GM18868 (cell line): ENCODE measurements around the gene NCK2.

Experiments used
- ATAC-seq: cut with Tn5 transposase; IDR thresholded peaks from one replicate; pipeline ENCODE4 v1.9.1; 2021; ENCODE audit warnings: mild to moderate bottlenecking, moderate library complexity; ENCODE audit not compliant: unreplicated experiment

The NCK2 gene

GRCh38 chr2:105789745-105790460 lies 45.2 kb downstream of the NCK2 start:
- peak; percentile 84 for ATAC-seq

DNA sequence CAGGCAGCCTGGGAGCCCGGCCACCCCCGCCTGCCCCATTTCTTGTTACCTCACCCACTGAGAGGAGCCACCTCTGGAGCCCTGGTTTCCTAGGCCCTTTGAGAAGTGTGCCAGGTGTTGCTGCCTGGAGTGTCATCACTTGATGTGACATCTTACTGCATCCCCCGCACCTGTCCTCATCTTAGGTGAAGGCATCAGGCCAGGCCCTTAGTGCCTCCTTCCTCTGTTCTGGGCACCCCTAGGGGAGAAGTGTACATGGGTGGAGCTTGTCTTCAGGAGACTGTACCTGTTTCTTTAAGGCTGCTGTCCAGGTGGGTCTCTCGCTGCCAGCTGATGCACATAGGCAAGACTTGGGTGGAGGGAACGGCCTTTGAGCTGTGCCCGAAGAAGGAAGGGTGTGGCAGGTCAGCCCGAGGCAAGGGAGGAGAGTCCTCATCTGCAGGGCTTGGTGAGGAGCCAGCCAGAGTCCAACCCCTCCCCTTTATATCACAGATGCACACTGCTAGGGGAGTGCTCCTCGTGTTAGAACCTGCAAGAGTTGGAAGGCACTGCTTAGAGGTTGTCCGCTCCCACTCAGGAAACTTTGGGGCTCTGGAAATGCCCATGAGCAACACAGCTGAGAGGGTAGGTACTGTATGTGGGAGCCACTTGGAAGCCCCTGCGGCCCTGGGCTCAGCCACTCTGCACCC lies 45.9 kb downstream of the NCK2 start:
- ATAC-seq: peak; percentile 23

DNA sequence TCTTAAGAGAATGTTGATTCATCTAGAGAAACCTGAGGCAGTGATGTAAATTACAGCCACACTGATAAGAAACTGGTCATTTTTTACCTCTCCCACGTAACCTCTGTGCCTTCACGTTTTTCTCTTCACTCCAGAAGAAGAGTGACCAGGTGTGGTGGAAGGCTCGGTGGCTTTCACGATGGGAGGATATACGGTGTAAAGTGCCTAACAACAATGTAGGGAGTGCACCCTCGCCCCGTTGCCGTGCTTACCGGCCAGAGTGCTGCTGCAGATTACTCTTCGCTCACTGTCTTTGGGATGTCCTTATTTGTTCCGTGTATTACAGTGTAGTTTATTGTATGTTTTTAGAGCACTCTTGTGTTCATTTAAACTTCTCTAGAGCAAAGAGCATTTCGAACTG lies 46.5 kb downstream of the NCK2 start:
- no peak for ATAC-seq

DNA sequence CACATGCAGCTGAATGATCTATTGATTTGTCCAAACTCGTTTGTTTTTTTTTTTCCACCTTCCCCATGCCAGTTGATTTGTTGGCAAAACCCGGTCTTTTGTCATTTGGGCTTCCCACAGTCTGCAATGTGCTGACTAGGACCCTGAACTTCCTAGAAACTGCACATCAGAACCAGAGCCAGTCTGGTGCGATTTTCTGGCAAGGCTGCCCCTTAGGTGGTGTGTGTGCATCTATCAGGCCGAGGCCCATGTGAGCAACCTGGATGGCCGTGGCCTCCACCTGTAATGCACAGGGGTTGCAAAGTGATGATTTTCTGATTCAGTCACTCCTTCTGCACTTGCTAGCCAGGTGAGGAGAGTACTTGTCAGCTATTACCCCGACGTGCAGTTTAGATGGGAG lies 47.8 kb downstream of the NCK2 start:
- ATAC-seq: no peak

DNA sequence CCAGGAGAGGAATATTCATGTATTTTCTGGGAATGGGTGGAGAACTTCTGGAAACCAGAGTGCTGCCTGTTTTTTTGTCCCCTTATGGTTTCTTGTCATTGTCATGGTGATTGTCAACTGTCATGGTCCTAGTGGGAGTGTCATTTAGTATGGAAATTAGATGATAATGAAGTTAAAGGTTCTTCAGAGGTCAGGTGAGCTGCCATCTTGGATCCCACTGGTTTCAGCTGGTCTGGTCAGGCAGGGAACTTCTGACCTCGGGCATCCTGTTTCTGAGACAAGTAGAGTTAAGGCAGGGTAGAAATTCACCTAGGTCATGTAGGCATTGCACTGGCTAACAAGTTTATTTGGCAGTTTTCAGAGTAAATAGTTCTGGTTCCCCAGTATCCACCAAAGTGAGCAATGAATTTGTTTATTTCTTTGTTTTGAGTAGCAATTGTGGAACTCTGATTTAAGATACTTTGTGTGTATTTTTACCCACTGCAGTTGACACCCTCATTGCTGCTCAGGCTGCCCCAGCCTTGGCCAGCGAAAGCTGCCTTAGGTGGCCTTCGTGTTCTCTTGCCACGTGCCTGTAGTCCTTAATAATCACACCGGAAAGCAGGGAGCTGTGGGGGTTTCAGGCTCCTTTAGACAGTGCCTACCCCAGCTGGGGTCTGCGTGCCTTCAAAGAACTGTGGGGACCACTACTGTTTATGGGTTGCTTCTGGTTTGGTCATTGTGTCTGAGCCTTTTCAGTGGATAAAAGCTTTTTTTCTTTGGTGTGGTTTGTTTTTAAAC lies 48.7 kb downstream of the NCK2 start:
- no peak for ATAC-seq

GRCh38 chr2:105794926-105795574 lies 50.3 kb downstream of the NCK2 start:
- ATAC-seq: no peak

- ATAC-seq: no peak
These were observed 50.8 kb downstream of the NCK2 start for GRCh38 chr2:105795575-105795934.

GRCh38 chr2:105796131-105796638 lies 51.5 kb downstream of the NCK2 start:
- no peak for ATAC-seq

GRCh38 chr2:105796791-105797190 lies 52.1 kb downstream of the NCK2 start:
- ATAC-seq: no peak

- peak; percentile 49 for ATAC-seq
These were observed 52.6 kb downstream of the NCK2 start for GRCh38 chr2:105797298-105797819.

- peak; percentile 19 for ATAC-seq
These were observed 53.9 kb downstream of the NCK2 start for GRCh38 chr2:105798595-105798994.

DNA sequence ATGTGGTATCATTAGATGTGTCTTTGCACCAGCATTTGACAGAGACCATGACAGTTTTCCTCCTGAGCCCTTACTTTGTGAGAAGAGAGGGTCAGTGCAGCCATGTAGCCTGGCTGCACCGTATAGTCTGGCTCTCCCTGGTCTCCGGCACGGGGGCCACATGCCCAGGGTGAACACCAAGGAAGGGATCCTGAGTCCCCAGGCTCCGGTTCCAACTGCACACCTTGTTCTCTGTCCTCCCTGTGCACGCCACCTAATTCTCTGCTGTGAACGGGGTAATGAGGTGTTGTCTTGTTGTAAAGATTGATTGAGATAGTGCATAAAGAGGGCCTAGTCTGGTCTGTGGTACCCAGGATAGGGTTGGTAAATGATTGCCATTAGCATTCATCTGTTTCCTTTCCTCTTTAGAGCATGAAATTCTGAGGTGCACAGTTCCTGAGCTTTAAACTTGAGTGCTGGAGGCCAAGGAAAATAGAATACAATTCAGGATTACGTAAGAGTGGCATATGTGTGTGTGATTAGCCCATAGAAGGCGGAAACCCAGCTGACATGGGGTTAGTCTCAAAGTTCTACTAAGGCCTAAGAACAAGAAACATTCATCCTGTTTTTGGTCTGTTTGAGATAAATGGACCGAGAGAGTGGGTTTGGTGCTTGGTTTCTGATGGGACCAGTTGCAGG lies 55.5 kb downstream of the NCK2 start:
- no peak for ATAC-seq

- no peak for ATAC-seq
These were observed 56.4 kb downstream of the NCK2 start for GRCh38 chr2:105800953-105801635.

DNA sequence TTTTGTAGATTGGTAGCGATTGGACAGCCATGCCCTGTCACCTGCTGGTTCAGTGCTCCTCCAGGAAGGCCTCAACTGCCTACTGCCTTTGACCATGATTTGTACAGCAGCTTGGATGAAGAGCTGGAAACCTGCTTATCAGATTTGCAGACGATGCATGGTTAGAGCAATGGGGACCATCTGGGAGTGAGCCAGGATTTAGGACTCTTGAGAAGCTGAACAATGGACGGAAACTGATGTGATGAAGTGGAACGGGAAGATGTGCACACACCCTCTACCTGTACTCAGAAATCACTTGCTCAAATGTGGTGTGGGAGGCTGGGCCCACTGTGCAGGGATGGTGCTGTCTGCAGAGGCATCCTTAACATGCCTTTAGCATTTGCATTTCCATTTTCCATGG lies 57.2 kb downstream of the NCK2 start:
- no peak for ATAC-seq

- ATAC-seq: peak; percentile 54
These were observed 57.9 kb downstream of the NCK2 start for GRCh38 chr2:105802587-105802986.

DNA sequence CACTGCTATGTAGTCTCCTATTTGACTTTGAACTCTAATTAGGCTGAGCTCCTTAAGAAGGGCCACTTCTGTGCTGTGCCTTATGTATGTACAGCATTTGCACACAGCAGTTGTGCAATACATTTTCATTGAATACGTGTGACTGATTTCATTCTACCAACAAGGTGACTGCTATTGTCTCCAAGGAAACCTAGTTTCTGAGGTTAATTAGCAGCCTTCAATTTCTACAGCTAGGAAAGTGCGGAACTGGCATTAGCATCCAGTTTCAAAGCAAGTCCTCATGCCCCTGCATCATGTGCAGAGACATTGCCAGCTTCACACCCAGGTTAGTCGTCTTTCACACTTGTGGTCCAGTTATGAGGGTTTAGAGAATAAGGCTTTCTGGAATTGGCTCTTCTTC lies 58.6 kb downstream of the NCK2 start:
- ATAC-seq: peak; percentile 53

- no peak for ATAC-seq
These were observed 59.1 kb downstream of the NCK2 start for GRCh38 chr2:105803773-105804172.

DNA sequence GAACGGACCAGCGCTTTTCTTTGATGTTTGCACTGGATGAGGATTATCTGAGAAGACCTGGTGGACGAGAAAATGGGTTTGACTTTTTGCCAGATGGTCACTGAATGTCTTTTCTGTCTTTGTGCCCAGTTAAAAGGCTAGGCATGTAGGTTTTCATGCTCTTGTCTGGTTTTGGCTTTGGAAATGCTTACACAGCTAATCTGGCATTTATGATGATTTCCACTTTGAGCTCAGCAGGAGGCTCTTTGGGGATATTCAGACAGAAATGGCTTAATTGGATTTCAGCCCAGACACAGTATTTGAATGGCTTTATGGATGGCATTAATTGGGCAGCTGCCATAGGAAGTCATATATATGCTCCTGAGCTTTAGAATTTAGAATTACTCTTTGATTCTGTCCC lies 59.6 kb downstream of the NCK2 start:
- ATAC-seq: no peak

- no peak for ATAC-seq
These were observed 62.3 kb downstream of the NCK2 start for GRCh38 chr2:105806996-105807395.
